ENCODE measurements around the gene FAM13C.
"Not testable (repeated sequence)": the region's sequence is repeated elsewhere in the genome, so short reads cannot be mapped to it uniquely, and the experiment has no call there.

Gene FAM13C

GRCh38 chr10:59272061-59272460, 90.3 kb downstream of the FAM13C start:
- DNase-seq = no peak

- no peak for DNase-seq
Measured at GRCh38 chr10:59271160-59271559, 91.2 kb downstream of the FAM13C start.

DNA sequence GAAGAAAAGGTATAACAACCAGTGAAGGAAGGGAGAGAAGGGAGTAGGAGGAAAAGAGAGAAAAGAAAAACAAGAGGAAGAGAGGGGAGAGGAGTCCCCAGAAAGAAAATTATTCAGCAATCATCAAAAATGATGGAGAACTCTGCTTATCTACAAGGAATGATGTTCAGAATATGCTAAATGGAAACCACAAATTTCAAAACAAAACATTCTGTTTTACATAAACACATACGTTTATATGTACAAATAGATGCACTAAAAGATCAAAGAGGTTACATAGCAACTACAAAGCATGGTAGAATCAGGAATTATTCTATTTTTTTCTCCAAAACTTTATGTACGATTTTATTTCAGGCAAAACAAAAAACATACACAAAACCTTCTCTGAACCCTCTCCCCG, 91.9 kb downstream of the FAM13C start:
- no peak for DNase-seq

GRCh38 chr10:59269651-59270050, 92.7 kb downstream of the FAM13C start:
- no peak for DNase-seq

DNA sequence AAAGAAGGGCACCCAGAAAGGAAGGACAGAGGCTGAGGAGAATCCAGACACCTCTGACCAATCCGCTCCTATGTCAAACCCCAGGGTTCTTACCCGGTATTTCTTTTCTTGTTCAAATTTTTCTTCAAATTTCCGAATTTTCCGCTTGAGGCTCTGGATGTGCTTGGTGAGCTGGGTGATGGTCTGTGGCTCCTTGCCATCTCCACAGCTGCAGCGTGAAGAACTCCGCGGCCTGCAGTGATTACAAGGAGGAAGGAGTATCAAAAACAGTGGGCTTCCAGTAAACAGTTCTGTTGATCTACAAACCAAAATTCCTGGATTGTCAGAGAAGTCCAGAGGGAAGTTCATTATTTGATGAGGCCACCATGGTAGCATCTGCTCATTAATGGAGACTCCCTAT, 93.9 kb downstream of the FAM13C start:
- no peak for DNase-seq

DNA sequence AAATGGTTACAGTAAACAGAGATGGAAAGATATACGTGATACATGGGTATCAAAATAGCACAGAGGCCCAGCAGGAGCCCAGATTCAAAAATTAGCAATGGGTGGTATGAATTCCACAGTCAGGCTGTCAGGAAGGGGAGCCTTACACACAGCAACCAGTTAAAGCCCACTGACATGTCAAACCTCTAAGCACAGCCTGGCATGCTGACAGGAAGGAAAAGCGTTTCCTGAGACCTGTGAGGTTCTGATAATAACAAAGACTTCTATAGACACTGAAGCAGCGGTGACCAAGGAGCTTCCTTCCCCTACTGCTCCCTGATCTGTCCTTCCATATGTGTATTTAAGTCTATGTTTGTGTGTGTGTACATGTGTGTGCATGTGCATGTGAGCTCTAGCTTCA, 96.0 kb downstream of the FAM13C start:
- DNase-seq = no peak

GRCh38 chr10:59265141-59265540, 97.2 kb downstream of the FAM13C start:
- DNase-seq = no peak

- DNase-seq = no peak
Measured at GRCh38 chr10:59258890-59259289, 103.5 kb downstream of the FAM13C start.

DNA sequence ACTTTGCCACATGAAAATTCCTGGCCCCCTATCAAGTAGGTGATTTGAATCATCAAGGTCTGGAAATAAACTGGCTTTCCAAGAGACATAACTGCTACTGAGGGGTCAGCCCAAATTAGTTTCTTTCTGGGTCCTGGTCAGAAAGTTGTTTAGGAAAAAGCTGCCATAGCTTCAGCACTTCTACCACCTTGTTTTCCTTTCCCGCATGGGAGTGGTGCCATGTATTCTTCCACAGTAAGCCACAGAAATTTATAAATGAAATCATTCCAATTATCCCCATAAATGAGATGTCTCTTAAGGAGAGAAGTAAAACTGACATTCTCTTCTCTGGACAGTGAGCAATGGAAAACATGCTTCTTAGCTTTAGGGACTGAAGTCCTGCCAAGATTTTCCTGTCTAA, 105.1 kb downstream of the FAM13C start:
- no peak for DNase-seq

GRCh38 chr10:59255463-59255862, 106.9 kb downstream of the FAM13C start:
- no peak for DNase-seq

DNA sequence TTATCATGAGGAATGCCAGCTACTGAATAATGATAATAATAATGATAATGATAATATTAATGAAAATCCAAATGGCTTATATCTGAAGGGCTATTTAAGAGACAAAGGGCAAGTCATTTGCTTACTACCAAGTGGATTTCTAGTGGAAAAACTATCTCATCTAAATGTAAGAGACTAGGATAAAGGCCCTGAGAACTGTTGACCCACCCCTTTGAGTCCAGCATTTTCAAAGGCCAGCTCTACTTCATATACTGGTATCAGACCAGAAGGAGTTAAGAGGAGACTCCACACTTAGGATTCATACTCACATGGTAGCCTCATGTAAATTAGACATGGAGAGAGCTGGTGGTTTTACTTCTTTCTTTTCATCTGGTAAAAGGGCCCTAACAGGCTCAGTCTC, 109.9 kb downstream of the FAM13C start:
- DNase-seq = no peak

DNA sequence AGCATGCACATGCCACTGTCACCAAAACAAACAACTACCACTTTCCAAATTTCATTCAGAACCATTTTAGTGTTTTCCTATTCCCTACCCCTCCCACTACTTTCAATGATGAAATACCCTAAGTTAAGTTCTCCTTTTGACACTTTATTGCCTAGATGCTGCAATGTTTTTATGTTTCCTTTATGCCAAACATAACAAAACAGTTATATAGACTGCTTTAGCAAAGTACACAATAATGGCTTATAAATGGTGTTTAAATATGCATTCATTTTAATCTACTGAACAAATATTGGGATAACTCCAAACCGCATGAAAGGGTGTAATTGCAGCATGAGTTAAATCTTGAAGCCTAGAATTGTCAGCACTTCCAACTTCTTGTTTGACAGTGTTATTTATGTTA, 116.7 kb downstream of the FAM13C start:
- DNase-seq = no peak

GRCh38 chr10:59244871-59245270, 117.5 kb downstream of the FAM13C start:
- DNase-seq = no peak

GRCh38 chr10:59243611-59244195, 118.6 kb downstream of the FAM13C start:
- DNase-seq = no peak

GRCh38 chr10:59242991-59243390, 119.4 kb downstream of the FAM13C start:
- DNase-seq = no peak

- no peak for DNase-seq
Measured at GRCh38 chr10:59242057-59242456, 120.3 kb downstream of the FAM13C start.

GRCh38 chr10:59240582-59241183, 121.7 kb downstream of the FAM13C start:
- DNase-seq = no peak

- DNase-seq = not testable (repeated sequence)
Measured at GRCh38 chr10:59239108-59239507, 123.2 kb downstream of the FAM13C start.

DNA sequence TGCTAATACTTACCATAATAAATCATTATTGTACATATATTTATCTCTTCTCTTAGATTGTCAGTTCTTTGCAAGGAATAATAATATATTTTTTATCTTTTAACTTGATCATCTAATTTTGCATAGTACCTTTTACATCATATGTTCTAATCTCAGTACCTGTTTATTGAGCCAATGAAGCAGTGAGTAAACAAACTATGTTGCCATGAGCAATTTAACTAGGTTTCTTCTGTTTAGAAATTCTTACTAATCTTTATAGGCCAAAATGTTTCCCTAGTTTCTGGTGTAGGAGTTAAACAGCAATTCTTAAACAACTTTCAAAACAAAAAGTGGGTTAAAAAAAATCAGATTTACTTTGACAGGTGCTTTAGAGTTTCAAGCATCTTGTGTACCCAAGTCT, 124.6 kb downstream of the FAM13C start:
- no peak for DNase-seq

DNA sequence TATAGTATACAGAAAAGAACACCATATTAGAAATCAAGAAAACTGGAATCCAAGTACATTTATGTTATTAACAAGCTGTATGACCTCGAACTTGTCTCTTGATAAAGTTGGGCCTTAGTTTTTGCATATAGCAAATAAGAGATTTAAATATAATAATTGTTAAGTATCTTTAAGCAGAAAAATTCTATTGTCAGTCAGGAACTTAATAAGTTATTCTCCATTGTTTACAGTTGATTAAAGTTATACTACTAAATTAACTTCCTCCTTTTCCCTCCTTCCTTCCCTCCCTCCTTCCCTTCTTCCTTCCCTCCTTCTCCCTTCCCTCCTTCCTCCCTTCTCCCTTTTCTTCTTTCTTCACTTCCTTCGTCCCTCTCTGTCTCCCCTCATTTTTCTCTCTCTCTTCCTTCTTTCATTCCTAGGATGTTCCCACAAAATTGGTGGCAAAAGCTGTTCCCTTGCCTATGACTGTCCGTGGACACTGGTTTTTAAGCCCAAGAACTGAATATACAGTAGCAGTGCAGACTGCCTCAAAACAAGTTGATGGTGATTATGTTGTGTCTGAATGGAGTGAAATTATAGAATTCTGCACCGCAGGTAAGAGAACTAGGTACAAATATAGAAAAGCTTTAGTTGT, 126.2 kb downstream of the FAM13C start:
- DNase-seq = no peak

DNA sequence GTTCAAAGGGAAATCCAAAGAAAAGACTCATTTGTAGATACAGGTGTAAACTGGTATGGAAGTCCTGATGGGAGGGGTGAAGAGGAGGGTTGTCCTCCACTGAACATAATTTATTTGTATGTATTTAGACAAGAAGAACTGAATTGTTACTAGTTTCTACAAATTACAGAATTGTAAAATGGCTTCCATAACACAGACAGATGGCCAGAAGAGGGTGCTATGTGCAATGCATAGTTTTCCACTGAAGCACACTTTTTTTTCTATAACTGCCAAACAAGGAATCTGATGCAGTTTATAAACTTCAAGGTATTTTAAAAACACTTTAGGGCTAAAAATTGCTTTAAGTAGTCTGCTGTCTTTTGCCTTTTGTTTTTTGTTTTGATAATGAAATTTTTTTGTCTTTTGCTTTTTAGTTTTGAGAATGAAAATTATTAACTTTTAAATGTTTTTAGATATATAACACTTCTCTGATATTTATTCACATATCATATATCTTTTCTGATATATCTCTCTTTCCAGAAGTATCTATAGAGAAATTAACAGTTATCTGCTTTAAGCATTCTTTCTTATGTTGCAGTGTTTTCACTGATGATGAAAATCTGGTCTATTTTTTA, 127.4 kb downstream of the FAM13C start:
- no peak for DNase-seq

- DNase-seq = no peak
Measured at GRCh38 chr10:59234194-59234593, 128.2 kb downstream of the FAM13C start.

DNA sequence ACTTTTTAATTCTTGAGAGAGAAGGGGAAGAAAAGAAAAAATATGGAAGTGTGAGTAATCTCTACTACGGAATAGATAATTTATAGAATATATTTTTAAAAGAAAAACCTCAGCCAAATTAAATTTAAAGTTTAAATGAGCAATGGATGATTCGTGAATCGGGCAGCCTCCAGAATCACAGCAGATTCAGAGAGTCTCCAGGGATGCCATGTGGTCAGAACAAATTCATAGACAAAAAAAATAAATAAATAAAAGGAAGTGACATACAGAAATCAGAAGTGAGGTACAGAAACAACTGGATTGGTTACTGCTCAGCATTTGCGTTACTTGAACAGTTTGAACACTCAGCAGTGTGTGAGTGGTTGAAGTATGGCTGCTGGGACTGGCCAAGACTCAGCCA, 132.9 kb downstream of the FAM13C start:
- DNase-seq = no peak

GRCh38 chr10:59227136-59227673, 135.1 kb downstream of the FAM13C start:
- DNase-seq = no peak
